GM18870 (cell line): ENCODE measurements around the gene CXADR.

Source experiments
- ATAC-seq: cut with Tn5 transposase; IDR thresholded peaks from one replicate; pipeline ENCODE4 v1.9.1; 2021; ENCODE audit warnings: moderate library complexity; ENCODE audit not compliant: unreplicated experiment

The CXADR gene

DNA sequence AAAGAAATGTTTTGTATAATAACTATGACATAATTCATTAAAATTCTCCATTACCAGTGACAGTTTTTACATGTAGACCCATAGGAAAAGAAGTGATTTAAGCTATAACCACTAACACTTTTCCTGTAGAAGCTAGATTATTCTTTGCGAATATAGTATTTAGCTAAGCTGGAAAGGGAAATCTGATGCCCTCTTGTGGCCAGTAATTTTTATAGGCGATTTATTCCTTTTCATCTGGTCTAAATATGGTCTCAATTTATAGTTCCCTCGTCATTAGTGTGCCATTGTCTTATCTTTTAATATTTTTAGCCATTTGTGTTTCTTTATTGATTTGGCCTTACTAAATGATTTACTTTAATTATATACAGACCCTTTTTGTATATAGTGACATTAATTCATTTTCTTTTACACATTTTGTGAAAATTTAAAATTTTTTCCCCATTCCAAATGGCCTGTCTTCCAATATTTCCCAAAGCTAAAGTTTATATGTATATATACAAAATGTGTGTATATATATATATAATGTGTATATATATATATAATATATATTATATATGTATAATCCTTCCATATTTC is 73.1 kb downstream of the CXADR start:
- ATAC-seq: no peak

DNA sequence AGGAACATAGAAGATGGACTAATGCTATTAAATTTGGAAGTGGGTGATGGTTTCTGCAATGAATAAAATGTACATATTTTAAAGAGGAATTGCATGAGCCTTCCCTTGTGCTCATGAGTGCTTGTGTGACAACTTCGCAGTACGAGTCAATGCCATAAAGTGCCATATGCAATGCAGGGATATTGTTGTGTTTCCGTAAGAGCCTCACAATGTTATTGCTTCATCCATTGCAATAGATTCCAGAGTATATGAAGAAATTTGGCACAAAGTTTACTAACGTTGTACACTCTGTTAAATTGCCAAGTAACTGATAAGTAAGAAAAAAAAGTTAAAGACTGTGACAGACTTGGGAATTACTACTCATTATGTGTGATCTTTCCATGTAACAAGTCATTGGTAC is 77.6 kb downstream of the CXADR start:
- ATAC-seq: no peak

DNA sequence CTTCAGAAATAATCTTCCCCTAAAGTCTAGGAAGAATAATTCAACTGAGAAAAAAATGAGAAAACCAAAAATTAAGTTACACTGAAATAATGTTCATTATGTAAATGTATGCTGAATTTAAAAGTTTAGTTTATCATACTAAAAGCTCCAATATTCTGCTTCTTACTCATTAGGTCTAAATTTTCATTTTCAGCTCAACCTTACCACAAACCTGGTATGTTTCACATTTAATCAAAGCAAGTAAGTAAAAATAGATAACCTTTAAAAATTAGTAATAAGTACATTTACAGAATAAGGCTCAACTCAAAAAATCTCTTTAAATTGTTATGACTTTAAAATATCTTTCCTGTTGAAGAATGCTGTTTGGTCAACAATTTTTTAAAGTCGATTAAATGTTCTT is 84.8 kb downstream of the CXADR start:
- no peak for ATAC-seq

DNA sequence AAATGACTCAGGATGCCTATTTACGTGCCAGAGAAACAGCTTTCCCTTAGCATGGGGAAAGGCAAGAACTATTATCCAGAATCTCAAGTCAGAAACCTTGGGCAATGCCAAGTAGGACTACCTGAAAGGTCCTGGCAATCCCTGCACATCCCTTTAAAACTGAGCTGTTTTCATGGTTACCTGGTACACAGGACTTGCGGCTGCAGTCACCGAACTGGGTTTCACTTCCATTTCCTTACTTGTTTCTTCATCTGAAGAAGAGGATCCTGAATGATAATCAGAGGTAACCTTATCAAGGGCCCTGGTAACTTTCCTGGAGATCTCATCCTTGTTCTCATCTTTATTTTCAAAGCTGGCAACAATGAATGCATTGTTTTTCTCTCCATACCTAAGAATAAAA is 85.6 kb downstream of the CXADR start:
- ATAC-seq: peak; percentile 83

DNA sequence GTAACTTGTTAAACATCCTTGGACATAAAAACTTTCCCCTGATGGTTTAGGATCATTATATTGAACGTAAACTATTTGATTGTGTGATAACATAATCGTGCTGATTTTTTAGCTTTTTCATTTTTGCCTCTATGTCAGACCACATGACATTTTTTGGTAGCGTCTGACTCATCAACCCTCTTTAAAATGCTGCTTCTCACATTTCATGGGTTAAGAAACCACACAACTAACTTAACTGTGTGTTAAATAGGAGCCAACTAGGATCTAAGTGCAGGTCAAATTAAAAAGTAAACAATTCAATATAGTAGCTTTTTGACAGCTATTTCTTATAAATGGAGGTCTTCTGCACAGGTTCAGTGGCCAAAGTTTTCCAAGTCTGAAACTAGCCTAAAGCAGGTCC is 90.0 kb downstream of the CXADR start:
- ATAC-seq: no peak

DNA sequence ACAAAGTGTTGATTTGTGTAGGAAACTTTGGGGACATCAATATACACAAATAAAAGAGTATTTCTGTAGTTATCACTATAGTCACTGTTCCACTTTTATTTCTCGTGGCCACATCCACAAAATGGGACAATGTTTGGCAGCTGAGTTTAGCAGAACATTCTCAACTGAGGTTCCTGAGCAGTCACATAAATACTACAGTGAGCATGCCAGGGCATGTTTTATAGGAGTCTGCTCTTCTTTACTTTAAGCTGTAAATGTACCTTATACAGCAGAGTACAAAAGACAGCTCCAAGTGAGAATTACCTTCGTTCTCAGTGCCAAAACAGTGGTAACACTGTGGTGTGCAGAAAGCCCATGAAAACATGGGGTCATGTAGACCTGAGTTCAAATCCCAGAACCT is 94.8 kb downstream of the CXADR start:
- ATAC-seq: no peak

DNA sequence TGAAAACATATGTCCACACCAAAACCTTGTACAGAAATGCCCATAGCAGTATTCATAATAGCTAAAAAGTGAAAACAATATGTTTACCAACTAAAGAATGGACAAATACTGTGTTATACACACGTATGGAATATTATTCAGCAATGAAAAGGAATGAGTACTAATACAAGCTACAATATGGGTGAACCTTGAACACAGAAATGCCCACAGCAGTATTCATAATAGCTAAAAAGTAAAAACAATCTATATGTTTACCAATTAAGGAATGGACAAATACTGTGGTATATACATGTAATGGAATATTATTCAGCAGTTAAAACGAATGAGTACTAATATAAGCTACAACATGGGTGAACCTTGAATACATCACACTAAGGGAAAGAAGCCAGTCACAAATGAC is 96.8 kb downstream of the CXADR start:
- no peak for ATAC-seq

DNA sequence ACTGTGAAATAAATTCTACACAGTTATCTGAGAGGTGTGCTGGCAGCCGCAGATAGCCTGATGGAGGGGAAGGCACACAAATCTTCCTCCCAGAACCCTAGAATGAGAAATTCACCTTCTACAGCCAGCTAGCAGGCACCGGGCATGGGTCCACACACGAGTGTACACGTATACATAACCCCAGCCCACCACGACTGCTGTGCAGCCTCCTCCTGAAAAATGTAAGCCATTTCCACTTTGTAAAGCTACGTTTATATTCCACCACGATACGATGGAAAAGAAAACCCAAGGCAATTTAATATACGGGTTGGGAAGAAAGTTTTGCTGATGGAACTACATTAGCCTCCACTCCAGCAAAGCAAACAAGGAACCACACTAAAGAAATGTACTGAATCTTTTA is 98.1 kb downstream of the CXADR start:
- no peak for ATAC-seq

DNA sequence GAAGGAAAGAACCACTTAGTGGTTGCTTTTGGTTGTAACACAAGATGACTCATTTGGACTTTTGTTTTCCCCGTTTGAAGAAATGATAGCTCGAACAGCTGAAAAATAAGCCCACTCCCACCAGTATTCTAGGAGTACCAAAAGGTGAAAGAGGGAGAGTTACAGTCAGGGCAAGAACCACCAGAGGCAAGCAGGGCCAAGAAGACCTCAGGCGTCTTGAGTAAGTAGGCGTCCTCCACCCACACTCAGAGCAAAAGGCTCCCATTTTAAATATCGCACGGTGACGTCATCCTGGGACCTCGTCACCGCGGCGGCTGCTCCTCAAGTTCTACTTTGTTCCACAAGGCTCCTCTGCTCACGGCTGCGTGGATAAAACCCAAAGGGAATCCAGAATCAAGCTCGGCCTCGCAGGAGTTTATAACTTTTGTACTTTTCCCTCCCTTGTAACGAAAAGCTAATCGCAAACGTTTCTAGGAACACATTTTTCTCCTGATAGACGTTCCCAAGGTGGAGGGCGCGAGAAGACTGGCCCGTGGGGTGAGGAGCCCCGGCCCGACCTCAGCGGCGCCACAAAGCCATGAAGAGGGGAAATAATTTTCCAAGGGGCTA is 98.7 kb downstream of the CXADR start:
- peak; percentile 82 for ATAC-seq

DNA sequence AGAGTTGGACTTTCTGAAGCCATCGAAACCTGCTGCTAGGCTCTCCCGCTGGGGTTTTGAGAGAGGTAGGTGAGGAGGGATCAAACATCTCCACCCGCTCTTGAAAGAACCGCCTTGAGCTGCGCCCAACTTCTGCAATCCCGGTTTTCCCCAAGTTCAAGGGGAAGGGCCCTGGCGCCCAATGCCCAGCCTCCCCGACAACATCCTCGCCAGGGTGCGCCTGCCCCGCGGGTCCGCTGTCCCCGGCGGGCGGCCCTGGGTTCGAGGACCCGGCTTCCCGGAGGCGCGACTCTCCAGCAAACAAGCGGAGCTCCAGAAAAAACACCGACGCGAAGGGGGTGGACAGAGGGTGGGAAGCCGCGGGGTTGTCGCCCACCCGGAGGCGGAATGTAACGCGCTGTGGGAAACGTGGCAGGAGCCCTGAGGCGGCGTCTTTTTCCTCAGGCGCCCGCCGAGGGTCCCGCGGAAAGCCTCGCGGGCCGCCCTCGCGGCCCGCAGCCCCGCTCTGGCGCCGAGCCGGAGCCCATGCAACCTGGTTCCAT is 99.3 kb downstream of the CXADR start:
- no peak for ATAC-seq

DNA sequence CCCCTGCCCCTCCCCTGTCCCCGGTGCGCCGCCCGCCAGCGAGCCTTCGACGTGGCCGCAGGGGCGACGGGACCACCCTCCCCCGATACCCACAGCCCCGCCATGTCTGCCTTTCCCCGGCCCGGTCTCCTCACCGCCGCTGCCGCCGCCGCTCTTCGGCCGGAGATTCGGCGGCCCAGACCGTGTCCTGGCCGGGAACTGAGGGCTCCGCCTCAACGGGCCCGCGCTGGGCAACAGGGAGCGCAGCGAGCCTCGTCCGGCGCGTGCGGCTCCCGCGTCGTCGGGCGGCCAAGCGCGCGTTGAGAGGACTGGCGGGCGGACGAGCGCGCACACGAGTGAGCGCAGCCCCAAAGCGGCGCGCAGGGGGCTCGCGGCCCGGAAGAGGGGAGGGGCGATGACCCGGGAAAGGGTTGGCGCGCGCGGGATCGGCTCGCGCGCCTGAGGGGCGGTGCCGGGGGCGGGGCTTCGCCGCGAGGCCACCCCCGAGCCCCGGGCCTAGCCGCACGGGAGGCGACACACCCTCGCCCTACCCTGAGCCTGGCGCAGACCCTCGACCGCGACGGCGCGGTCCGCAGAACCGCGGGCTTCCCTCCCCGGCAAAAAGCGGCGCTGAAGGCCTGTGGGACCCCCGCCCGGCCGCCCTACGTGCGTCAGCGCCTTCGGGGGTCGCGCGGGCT is 99.9 kb downstream of the CXADR start, which contains the start of gene BTG3:
BTG3 (minus strand) TSS at position 337 of the 677 bp plus-strand sequence. CDS start 3,757 bp downstream, outside the sequence.
- peak; percentile 40 for ATAC-seq

DNA sequence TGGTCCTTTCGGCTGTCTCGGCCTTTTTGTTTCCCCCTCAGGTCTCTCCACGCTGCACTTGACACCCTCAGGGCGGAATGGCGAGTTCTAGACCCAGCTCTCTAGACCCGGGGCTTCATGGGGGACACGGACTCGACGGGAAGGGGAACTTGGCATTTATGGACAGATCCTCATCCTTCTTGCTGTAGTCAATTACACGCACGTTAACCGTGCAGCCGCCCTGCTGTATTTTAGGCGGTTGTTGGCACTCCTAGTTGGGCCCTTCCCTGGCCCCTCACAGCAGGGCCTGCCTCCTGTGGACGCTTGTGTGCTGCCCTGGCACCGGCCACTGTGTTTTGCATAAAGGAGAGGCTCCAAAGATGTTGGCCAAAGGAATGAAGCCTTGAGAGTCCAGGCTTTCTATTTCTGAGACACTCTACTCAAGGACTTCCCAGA is 100.4 kb downstream of the CXADR start:
- no peak for ATAC-seq

DNA sequence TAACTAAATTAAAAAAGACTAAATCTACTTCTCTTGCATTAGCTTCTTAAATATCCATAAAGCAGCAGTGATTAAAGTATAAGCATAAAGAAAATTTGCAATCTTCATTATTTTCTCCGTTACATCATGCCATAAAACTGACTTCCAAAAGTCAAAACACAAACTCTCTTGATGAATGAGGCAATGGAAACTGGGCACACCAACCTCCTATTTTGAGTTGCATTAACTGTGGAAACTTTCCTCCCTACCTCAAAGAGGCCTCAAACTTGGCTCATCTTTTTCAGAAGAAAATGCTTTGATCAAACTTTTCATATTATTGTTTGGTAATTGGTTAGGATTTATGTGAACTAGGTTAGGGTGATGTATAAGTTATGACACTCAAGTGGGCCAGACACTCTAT is 104.0 kb downstream of the CXADR start:
- ATAC-seq: no peak

DNA sequence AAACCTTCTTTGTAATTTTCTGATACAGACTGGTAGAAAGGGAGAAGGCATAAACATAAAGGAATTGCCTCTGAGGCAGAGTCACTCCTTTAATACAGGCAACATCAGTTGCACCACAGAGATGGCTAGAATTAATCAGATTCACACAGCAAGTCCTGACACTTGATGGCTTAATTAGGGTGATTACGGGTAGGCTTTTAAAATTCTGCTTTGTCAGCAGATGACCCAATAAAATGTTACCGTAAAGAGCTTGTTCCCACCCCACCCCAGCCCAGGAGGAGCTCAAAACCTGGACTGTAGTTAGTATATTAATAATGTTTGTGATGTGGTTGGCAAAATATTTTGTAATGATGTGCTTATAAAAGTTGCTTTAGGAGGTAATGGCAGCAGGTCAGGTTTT is 109.2 kb downstream of the CXADR start:
- ATAC-seq: no peak

DNA sequence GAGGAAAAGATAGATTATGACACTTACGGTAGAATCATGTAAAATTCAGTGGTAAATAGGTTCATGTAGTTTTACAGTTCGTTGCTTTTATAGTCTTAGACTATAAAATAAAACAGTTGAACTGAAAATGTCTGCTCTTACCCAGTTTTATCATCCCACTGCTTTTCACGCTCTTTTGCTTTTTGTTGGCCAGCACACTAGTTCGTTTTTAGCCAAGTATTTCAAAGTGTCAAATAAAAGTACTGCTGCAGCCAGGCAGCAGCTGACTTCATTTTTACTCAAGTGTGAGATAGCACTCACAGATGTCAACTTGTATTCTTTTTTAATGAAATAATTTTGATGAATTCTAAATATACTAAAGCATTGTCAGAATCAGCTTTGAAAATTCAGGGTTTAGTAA is 118.4 kb downstream of the CXADR start:
- no peak for ATAC-seq

DNA sequence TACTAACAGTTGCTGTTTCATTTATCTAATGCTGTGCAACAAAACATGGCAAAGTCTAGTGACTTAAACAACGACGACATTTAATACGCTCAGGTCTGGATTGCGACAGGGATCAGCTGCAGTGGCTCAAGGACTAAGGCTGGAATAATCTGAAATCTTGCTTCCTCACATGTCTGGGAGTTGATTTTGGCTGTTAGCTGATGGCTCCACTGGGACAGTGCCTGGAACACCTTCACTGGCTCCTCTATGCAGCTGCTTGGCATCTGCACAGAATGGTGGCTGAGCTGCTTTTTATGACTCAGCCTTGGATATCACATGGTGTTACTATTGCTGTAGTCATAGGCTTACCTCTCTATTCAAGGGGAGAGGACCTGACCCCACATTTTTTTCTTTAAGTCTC is 123.9 kb downstream of the CXADR start:
- ATAC-seq: no peak

DNA sequence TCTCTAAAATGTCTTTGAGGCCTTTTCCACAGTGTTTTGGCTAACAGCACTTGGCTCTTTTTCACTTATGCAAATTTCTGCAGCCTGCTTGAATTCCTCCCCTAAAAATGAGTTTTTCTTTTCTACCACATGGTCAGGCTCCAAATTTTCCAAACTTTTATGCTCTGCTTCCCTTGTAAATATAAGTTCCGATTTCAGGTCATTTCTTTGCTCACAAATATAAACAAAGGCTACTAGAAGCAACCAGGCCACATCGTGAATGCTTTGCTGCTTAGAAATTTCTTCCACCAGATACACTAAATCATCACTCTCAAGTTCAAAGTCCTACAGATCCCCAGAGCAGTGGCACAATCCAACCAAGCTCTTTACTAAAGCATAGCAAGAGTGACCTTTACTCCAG is 128.0 kb downstream of the CXADR start:
- ATAC-seq: no peak
